Adrenal gland (tissue), 5 donors: ENCODE results near the gene REXO5.

Experiments
- POLR2A ChIP-seq, 2 donors: fragments of 450-650 bp; IDR thresholded peaks; one replicate each; pipeline ENCODE4 v1.6.1; 2017; ENCODE audit warnings: antibody characterized with exemption in 2 of 2, mild to moderate bottlenecking in 2 of 2, moderate library complexity in 1 of 2
- TF ChIP-seq, protein P1 (sequence below), 6 experiments: fragments of 450-650 bp in 4 of 6; fragments of 200-600 bp in 2 of 6; sonication (generic) in 1 of 6; IDR thresholded peaks; 1 replicate in 5 of 6; 2 replicates in 1 of 6; pipeline versions ENCODE4 v1.5.1 to v1.8.0; 2016 to 2021; ENCODE audit warnings: antibody characterized with exemption in 6 of 6, mild to moderate bottlenecking in 2 of 6, moderate library complexity in 1 of 6
- donor health status: DM: no; HTN: no; CAD: no.

DNA sequence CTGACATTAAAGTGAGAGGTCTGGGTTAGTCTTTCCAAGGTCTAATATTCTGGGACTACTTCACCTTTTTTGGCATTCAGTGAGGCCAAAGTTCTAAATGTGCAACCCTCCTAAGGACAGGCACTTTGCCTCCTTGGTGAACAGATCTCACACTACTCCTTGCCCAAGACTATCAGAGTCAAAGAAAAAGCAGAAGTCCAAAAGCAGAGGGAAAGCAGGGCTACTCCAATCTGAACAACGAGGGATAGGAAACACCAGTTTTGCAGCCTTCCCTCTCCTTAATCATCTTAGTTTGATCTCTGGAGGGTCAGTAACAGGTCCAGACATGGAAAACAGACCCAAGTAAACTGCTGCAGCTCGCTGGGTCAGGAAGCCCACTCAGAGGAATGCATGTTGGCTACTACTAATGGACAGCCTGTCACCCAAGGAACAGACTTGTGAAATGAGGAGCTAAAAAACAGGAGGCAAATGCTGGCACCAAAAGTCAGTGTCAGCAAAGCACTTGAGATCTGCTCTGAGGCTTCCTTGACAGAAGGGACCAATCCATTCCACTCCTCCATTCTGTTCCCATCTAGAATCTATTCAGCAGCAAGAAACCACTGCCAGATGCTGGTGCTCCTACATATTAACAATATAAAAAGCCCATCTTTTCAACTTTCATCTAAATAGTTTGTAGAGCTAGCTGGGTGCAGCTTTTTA, 63.9 kb downstream of the REXO5 start:
- no peak for TF ChIP-seq POLR2A (IDR thresholded peaks at IDR 0.05)
- TF ChIP-seq, protein P1, sequence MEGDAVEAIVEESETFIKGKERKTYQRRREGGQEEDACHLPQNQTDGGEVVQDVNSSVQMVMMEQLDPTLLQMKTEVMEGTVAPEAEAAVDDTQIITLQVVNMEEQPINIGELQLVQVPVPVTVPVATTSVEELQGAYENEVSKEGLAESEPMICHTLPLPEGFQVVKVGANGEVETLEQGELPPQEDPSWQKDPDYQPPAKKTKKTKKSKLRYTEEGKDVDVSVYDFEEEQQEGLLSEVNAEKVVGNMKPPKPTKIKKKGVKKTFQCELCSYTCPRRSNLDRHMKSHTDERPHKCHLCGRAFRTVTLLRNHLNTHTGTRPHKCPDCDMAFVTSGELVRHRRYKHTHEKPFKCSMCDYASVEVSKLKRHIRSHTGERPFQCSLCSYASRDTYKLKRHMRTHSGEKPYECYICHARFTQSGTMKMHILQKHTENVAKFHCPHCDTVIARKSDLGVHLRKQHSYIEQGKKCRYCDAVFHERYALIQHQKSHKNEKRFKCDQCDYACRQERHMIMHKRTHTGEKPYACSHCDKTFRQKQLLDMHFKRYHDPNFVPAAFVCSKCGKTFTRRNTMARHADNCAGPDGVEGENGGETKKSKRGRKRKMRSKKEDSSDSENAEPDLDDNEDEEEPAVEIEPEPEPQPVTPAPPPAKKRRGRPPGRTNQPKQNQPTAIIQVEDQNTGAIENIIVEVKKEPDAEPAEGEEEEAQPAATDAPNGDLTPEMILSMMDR (IDR thresholded peaks at IDR 0.05): no peak
